ENCODE data around the gene TOX2.
A peak's percentile ranks its signal among the peaks of the same experiment; 100 is the strongest.

TOX2 gene

GRCh38 chr20:44057698-44058675, 143.3 kb downstream of the TOX2 start:
- no peaks in the 10 kb centered on the region for H3K36me3 ChIP-seq
- H3K27ac ChIP-seq: no peak overlapping the region
- H3K9me3 ChIP-seq: peaks cover 10% of the 10 kb centered on the region
- peaks cover 16% of the 10 kb centered on the region for H3K4me1 ChIP-seq
- no peaks in the 10 kb centered on the region for H4K20me1 ChIP-seq
- no peak overlapping the region for H3K9ac ChIP-seq
- H3K4me3 ChIP-seq: no peak overlapping the region
- no peak for TF ChIP-seq Cebpa-rat (IDR thresholded peaks at IDR 0.05)
- no peaks in the 10 kb centered on the region for H3K27me3 ChIP-seq
- peak overlapping the region; percentile 45 for H3K4me2 ChIP-seq

DNA sequence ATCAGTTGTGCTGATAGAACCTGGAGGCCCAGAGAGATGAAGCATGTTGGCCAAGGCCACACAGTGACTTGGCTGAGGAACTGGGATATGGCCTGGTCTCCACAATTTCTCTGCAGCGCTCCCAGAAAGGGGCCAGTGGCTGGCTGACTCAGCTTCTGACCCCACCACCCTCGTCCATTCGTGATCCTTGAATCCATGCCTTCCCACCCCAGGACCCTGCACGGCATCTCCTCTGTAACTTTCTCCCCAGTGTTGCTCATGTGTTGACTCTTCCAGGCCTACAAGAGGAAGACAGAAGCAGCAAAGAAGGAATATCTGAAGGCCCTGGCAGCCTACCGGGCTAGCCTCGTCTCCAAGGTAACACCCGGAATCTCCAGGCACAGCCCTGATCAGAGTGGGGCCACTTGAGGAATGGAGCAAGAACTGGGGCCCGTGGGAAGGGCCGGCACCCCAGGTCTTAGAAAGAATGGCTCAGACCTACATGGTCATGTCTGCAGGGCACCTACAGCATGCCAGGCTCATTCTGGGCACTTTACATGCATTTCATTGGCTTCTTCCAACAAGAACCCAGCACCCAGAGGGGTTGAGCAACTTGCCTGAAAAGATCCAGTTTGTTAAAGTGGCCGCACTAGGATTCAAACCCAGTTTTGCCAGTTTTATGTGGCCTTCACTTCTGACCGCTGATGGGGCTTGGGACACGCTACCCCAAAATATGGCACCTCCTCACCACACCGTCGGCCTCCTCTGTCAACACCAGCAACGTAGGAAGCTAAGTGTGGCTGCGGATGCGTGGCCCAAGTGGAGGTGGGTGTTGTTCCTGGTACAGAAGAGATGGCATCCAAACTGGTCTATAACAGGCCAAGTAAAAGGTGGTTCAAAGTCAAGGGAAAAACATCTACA, 150.1 kb downstream of the TOX2 start:
- H3K27ac ChIP-seq: no peak overlapping the region
- H4K20me1 ChIP-seq: no peaks in the 10 kb centered on the region
- no peaks in the 10 kb centered on the region for H3K36me3 ChIP-seq
- H3K4me2 ChIP-seq: no peak overlapping the region
- H3K4me1 ChIP-seq: peaks cover 37% of the 10 kb centered on the region
- no peaks in the 10 kb centered on the region for H3K9me3 ChIP-seq
- no peak overlapping the region for H3K4me3 ChIP-seq
- no peaks in the 10 kb centered on the region for H3K27me3 ChIP-seq
- H3K9ac ChIP-seq: no peak overlapping the region
- no peak for TF ChIP-seq Cebpa-rat (IDR thresholded peaks at IDR 0.05)

DNA sequence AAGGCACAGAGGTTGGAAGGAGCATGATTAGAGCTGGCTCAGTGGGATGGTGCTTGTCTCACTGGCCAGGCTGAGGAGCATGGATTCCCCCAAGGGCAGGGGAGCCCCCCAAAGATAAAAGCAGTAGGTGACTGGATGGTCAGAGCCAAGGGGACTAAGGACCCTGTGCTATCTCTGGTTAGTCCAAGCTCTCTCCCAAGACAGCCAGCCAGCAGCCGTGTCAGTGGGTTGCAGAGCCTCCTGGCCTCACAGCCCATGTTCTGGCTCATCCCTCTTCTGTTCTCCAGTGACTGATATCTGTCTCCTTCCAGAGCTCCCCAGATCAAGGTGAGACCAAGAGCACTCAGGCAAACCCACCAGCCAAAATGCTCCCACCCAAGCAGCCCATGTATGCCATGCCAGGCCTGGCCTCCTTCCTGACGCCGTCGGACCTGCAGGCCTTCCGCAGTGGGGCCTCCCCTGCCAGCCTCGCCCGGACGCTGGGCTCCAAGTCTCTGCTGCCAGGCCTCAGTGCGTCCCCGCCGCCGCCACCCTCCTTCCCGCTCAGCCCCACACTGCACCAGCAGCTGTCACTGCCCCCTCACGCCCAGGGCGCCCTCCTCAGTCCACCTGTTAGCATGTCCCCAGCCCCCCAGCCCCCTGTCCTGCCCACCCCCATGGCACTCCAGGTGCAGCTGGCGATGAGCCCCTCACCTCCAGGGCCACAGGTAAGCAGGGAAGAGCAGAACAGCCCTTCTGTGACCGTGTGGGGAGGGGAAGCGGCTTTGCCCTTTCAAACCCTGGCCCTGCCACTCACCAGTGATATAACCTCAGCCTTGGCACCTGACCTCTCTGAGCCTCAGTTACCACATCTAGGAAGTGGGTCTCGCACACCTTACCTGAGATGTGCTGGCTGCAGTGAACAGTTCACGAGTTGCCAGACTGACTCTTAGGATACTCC, 151.0 kb downstream of the TOX2 start:
- no peaks in the 10 kb centered on the region for H4K20me1 ChIP-seq

GRCh38 chr20:44066645-44067606, 152.3 kb downstream of the TOX2 start:
- Histone ChIP-seq H3K36me3 (no peaks in the 10 kb centered on the region), H3K9ac (no peak overlapping the region), H3K4me1 (peaks cover 55% of the 10 kb centered on the region), H3K4me2 (peak overlapping the region; percentile 98), H4K20me1 (no peaks in the 10 kb centered on the region), H3K27ac (peak overlapping the region; percentile 94; the same call in 1 of the 2 replicates), H3K4me3 (no peak overlapping the region), H3K9me3 (no peaks in the 10 kb centered on the region), H3K27me3 (no peaks in the 10 kb centered on the region)
- no peak for TF ChIP-seq Cebpa-rat (IDR thresholded peaks at IDR 0.05)

More for the DNA sequence above, 151.0 kb downstream of the TOX2 start:
- Histone ChIP-seq H3K4me2 (no peak overlapping the region), H3K4me1 (peaks cover 44% of the 10 kb centered on the region), H3K27me3 (no peaks in the 10 kb centered on the region), H3K9me3 (no peaks in the 10 kb centered on the region), H3K9ac (no peak overlapping the region), H3K36me3 (no peaks in the 10 kb centered on the region), H3K27ac (no peak overlapping the region), H3K4me3 (no peak overlapping the region)
- no peak for TF ChIP-seq Cebpa-rat (IDR thresholded peaks at IDR 0.05)

- Histone ChIP-seq H3K27me3 (no peaks in the 10 kb centered on the region), H3K4me2 (peak overlapping the region; percentile 98), H3K9me3 (no peaks in the 10 kb centered on the region), H3K27ac (peak overlapping the region; percentile 94), H3K4me3 (no peak overlapping the region), H3K9ac (no peak overlapping the region), H3K4me1 (peaks cover 63% of the 10 kb centered on the region), H4K20me1 (no peaks in the 10 kb centered on the region), H3K36me3 (no peaks in the 10 kb centered on the region)
- no peak for TF ChIP-seq Cebpa-rat (IDR thresholded peaks at IDR 0.05)
Observed at GRCh38 chr20:44067650-44068081, 153.0 kb downstream of the TOX2 start.

- TF ChIP-seq Cebpa-rat (IDR thresholded peaks at IDR 0.05): no peak; the same call in 1 of the 2 replicates
- Histone ChIP-seq H3K9ac (peak overlapping the region; percentile 81), H3K4me2 (peak overlapping the region; percentile 98), H3K4me3 (peak overlapping the region; percentile 61), H3K9me3 (no peaks in the 10 kb centered on the region), H3K36me3 (no peaks in the 10 kb centered on the region), H3K27me3 (no peaks in the 10 kb centered on the region), H3K27ac (peak overlapping the region; percentile 94), H4K20me1 (no peaks in the 10 kb centered on the region), H3K4me1 (peaks cover 72% of the 10 kb centered on the region)
Observed at GRCh38 chr20:44068316-44069201, 153.9 kb downstream of the TOX2 start.

- Histone ChIP-seq H4K20me1 (no peaks in the 10 kb centered on the region), H3K4me1 (peaks cover 75% of the 10 kb centered on the region), H3K27me3 (no peaks in the 10 kb centered on the region), H3K9ac (peak overlapping the region; percentile 81), H3K9me3 (no peaks in the 10 kb centered on the region), H3K27ac (peak overlapping the region; percentile 94), H3K4me3 (peak overlapping the region; percentile 61), H3K4me2 (peak overlapping the region; percentile 98), H3K36me3 (no peaks in the 10 kb centered on the region)
- 0 out of 2 replicates have a peak, but pooled peaks have one; percentile 51 for TF ChIP-seq Cebpa-rat (IDR thresholded peaks at IDR 0.05)
Observed at GRCh38 chr20:44069203-44070011, 154.8 kb downstream of the TOX2 start.

Measured in BLaER1 (cell line).